Measurements from ENCODE around the gene CDKN2B-AS1.

DNA sequence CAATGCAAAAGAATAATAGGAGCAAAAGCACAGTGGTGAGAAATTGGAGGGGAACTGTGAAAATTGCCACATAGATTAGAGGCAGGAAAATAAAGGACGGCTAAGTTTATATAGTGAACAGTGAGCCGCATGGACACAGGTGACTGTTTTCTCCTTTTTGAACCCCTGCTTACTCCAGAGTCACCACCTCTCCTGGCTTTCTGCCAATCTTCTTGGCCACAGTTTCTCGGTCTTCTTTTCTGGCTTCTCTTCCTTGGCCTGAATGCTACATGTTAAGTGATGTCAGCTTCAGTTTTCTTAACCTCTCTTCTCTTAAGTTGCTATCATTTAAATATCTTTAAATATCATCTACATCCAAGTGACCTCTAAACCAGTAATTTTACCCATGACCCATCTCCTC lies 61.8 kb downstream of the CDKN2B-AS1 start:
- TF ChIP-seq YY1 (tag by site-specific recombination; IDR thresholded peaks at IDR 0.05), result no peak
- no peak for TF ChIP-seq ZNF791 (tag by site-specific recombination; IDR thresholded peaks at IDR 0.05)
